Chondrocyte (in vitro differentiated cells): ENCODE data around the gene DCAF7. TPM values are rescaled to one million over a fixed set of nuclear protein-coding genes. Genes with fewer than 3 reads are reported as not detected.

Experiments
- DNase-seq: peaks from one replicate; pipeline ENCODE4 v3.0.0; 2021; ENCODE audit warnings: mixed read lengths, low spot score
- H3K27ac Mint-ChIP-seq: one replicate; pipeline ENCODE4 v1.8.0; 2021; ENCODE audit warnings: mild to moderate bottlenecking, moderate library complexity, mixed read lengths; ENCODE audit not compliant: unreplicated experiment
- H3K27me3 Mint-ChIP-seq: 2 replicates; pipeline ENCODE4 v1.8.0; 2021; ENCODE audit warnings: low read depth, mixed read lengths
- H3K36me3 Mint-ChIP-seq: 2 replicates; pipeline ENCODE4 v1.8.0; 2021; ENCODE audit warnings: low read depth, mixed read lengths
- H3K4me1 Mint-ChIP-seq: 2 replicates; pipeline ENCODE4 v1.8.0; 2021; ENCODE audit warnings: low read depth, mild to moderate bottlenecking, mixed read lengths
- H3K4me3 Mint-ChIP-seq: one replicate; pipeline ENCODE4 v1.8.0; 2021; ENCODE audit warnings: mild to moderate bottlenecking, moderate library complexity, mixed read lengths; ENCODE audit not compliant: unreplicated experiment
- H3K9me3 Mint-ChIP-seq: 2 replicates; pipeline ENCODE4 v1.8.0; 2021; ENCODE audit warnings: low read depth, mixed read lengths
- total RNA-seq: library from RNA; stranded (reverse); gene quantifications from 3 replicates; pipeline ENCODE4 v1.2.1, GENCODE V29; 2021
- TF ChIP-seq, protein P1 (sequence below): fragments of 200-600 bp; sonication (generic); IDR thresholded peaks from 2 replicates; pipeline ENCODE4 v1.5.0; 2021; ENCODE audit warnings: antibody characterized with exemption, mild to moderate bottlenecking, moderate library complexity

Gene DCAF7
- total RNA-seq, 1 donor from 2014 or later, result 70.4 TPM

DNA sequence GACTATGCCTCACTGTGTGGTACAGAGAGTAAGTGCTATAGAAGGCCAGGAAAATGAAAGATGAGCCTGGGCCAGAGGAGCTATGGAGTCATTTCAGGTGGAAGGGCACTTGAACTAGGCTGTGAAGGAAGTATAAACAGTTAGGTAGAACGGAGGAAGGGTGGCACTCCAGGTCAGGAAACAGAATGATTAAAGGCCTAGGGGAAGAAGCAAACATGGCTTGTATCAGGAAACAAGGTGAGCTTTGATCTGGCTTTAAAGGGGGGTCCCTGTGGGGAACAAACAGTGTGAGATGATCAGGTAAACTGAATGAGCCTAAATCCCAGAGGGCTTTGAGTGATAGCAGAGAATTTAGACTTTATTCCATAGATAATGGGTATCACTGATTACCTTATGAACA lies 88.8 kb downstream of the DCAF7 start:
- H3K4me1 Mint-ChIP-seq, result peaks cover 21% of the 10 kb centered on the region
- peaks cover 13% of the 10 kb centered on the region for H3K36me3 Mint-ChIP-seq
- no peaks in the 10 kb centered on the region for H3K27me3 Mint-ChIP-seq
- H3K4me3 Mint-ChIP-seq, result no peak overlapping the region
- H3K9me3 Mint-ChIP-seq, result no peaks in the 10 kb centered on the region
- peak overlapping the region; percentile 49 for H3K27ac Mint-ChIP-seq
- DNase-seq, result no peak
- TF ChIP-seq, protein P1, sequence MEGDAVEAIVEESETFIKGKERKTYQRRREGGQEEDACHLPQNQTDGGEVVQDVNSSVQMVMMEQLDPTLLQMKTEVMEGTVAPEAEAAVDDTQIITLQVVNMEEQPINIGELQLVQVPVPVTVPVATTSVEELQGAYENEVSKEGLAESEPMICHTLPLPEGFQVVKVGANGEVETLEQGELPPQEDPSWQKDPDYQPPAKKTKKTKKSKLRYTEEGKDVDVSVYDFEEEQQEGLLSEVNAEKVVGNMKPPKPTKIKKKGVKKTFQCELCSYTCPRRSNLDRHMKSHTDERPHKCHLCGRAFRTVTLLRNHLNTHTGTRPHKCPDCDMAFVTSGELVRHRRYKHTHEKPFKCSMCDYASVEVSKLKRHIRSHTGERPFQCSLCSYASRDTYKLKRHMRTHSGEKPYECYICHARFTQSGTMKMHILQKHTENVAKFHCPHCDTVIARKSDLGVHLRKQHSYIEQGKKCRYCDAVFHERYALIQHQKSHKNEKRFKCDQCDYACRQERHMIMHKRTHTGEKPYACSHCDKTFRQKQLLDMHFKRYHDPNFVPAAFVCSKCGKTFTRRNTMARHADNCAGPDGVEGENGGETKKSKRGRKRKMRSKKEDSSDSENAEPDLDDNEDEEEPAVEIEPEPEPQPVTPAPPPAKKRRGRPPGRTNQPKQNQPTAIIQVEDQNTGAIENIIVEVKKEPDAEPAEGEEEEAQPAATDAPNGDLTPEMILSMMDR, result no peak

DNA sequence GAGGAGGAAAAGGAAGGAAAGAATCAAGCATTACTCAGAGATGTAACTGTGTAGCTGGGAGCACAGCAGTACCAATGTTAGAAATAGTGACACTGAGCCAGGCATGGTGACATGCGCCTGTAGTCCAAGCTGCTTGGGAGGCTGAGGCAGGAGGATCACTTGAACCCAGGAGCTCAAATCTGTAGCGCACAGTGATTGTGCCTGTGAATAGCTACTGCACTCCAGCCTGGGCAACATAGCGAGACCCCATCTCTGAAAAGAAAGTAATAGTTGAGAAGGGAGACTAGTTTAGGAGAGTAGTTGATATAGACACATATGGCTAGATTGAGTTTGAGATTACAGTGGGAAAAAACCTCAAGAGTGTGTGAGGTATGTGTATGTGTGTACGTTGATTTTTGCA lies 89.8 kb downstream of the DCAF7 start:
- Mint-ChIP-seq H3K27me3 (no peaks in the 10 kb centered on the region), H3K4me3 (no peak overlapping the region), H3K9me3 (no peaks in the 10 kb centered on the region), H3K27ac (peak overlapping the region; percentile 51), H3K4me1 (peaks cover 17% of the 10 kb centered on the region), H3K36me3 (peaks cover 13% of the 10 kb centered on the region)
- TF ChIP-seq, protein P1, result no peak
- DNase-seq, result no peak

DNA sequence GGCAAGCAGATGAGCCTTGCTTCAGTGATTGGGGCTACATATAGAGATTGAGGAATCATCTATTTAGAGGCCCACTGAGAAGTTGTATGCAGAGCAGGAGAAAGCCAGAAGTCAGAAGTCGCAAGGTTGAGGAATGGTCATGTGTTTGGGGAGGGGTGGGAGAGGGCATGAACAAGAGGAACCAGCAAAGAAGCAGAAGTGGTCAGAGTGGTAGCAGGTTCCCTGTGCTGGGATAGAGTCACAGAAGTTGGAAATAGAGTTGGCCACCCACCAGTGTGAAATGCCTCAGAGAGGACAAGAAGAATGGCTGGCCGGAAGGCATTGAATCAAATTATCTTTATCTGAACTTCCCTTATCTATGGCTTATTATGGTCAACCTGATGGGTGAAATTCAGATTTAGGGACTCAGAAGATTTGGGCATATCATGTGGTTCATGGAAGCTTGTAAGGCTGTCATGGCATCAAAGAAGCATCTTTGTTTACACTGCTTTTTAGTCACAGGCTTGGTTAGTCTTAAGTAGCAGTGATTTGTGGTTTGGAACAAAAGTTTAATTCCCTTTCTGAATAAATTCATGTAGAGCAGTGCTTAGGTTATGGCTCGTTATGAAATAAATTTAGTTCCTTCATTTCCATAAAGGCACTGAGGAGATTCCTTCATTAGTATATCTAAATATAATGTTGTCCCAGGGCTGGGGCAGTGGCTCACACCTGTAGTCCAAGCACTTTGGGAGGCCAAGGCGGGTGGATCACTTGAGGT lies 91.6 kb downstream of the DCAF7 start:
- H3K36me3 Mint-ChIP-seq, result peaks cover 10% of the 10 kb centered on the region
- H3K4me3 Mint-ChIP-seq, result no peak overlapping the region
- H3K27me3 Mint-ChIP-seq, result no peaks in the 10 kb centered on the region
- H3K9me3 Mint-ChIP-seq, result no peaks in the 10 kb centered on the region
- H3K27ac Mint-ChIP-seq, result no peak overlapping the region
- TF ChIP-seq, protein P1, result no peak
- no peak for DNase-seq
- peaks cover 29% of the 10 kb centered on the region for H3K4me1 Mint-ChIP-seq

Other genes with a start within 250 kb of the DCAF7 start
- gene CYB561, start 104.2 kb upstream of the DCAF7 start, total RNA-seq, result 6.2 to 10.1 TPM (median 9.0 TPM) in 3 replicates
- 0.28 to 0.68 TPM (median 0.52 TPM) in 3 replicates for gene ACE, start 73.4 kb upstream of the DCAF7 start, total RNA-seq
- gene KCNH6, start 27.1 kb upstream of the DCAF7 start, total RNA-seq, result not detected in 3 replicates
- 17.3 to 19.3 TPM (median 18.3 TPM) in 3 replicates for gene TACO1, start 50.4 kb downstream of the DCAF7 start, total RNA-seq
- 35.8 to 38.2 TPM (median 37.7 TPM) in 3 replicates for gene MAP3K3, start 71.9 kb downstream of the DCAF7 start, total RNA-seq
- gene LIMD2, start 149.6 kb downstream of the DCAF7 start, total RNA-seq, result 24.7 to 33.3 TPM (median 32.2 TPM) in 3 replicates
- gene STRADA, start 191.3 kb downstream of the DCAF7 start, total RNA-seq, result 26.2 to 47.3 TPM (median 27.1 TPM) in 3 replicates
- 63.5 to 65.1 TPM (median 64.9 TPM) in 3 replicates for gene CCDC47, start 223.1 kb downstream of the DCAF7 start, total RNA-seq
- gene DDX42, start 223.7 kb downstream of the DCAF7 start, total RNA-seq, result 94.6 to 120 TPM (median 99.0 TPM) in 3 replicates